GM19455 (cell line): Measurements from ENCODE around the gene MERTK.
"Not testable (repeated sequence)": the region's sequence is repeated elsewhere in the genome, so short reads cannot be mapped to it uniquely, and the experiment has no call there.

Source experiments
- ATAC-seq: cut with Tn5 transposase; IDR thresholded peaks from one replicate; pipeline ENCODE4 v1.9.1; 2021; ENCODE audit not compliant: unreplicated experiment

MERTK gene

GRCh38 chr2:111897924-111898702, at the start of gene MERTK:
Gene MERTK (plus strand): TSS chr2:111898607. CDS start chr2:111898736, 129 bp downstream.
- ATAC-seq = peak; percentile 65

DNA sequence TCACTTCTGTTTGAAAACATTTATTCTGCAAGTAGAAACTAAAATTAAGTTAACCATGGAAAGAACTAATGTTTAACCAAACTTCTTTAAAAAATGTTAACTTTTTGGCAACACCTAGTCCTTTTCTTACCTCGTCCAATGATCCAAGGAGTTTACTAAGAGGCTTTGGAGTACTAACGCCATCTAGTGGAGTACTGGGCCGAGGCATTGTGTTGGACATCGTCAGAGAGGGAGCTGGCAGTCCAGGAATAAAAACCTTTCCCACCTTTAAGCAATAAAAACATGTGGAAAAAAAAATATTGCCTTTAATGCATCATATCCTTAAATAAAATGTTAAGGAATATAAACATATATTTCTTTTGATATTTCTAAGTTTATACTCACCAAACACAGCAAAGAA, 47.8 kb upstream of the MERTK start:
- ATAC-seq = not testable (repeated sequence)

- not testable (repeated sequence) for ATAC-seq
These were observed 45.9 kb upstream of the MERTK start for GRCh38 chr2:111852544-111852943.

DNA sequence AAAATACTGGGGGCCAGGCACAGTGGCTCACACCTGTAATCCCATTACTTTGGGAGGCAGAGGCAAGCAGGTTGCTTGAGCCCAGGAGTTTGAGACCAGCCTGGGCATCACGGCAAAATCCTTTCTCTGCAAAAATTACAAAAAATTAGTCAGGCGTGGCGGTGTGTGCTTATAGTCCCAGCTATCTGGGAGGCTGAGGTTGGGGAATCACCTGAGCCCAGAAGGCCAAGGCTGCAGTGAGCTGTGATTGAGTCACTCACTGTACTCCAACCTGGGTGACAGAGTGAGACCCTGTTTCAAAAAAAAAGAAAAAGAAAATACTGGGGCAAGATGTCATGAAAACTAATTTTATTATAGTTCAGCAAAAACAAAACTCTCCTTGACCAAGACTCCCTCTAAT, 38.4 kb upstream of the MERTK start:
- not testable (repeated sequence) for ATAC-seq

- not testable (repeated sequence) for ATAC-seq
These were observed 33.3 kb upstream of the MERTK start for GRCh38 chr2:111865124-111865523.

- ATAC-seq = not testable (repeated sequence)
These were observed 25.6 kb upstream of the MERTK start for GRCh38 chr2:111872806-111873205.

DNA sequence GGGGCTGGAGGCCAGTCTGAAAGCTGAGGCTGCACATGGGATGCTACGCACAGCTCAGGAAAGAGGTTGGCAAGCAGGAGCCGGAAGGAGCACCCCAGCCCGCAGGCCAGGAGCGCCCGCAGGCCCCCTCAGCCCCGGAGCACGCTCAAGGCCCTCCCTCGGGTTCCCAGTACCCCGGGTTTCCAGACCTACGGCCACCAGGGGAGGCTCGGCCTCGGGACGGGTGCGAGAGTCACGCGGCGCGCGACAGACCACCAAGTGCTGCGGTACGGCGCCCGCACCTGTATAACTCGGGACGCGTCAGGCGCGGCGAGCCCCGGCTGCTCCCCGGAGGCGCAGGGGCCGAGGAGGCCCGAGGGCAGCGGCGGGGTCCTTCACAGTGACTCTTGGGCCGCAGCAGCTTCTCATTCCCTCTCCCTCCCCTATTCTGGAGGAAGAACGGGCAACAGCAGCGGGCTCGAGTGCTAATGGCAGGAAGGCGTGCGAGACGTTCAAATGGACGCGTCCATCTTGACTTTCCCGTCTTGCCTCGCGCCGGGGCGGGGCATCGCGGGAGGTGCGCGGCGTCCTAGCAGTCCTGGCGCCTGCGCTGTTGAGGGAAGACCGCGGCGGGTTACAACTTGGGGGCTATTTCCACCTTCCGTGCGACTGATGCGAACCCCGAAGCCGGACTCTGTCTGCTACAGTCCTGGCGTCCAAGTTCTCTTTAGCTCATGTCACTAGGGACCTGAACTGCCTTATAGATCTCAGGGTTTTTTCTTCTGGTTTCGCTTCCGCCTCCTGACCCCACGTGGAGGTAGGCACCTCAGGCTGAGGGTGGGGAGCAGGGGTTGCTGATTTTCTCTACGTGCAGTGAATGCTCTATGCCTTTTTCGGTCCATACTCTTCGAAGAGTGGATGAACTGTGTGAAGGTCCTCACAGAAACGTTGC, 14.5 kb upstream of the MERTK start, which contains the start of gene ANAPC1:
Gene ANAPC1, minus strand, starts transcription at position 533 of the 931 bp plus-strand sequence. CDS start 3,368 bp downstream, outside the sequence.
- ATAC-seq = peak; percentile 91

DNA sequence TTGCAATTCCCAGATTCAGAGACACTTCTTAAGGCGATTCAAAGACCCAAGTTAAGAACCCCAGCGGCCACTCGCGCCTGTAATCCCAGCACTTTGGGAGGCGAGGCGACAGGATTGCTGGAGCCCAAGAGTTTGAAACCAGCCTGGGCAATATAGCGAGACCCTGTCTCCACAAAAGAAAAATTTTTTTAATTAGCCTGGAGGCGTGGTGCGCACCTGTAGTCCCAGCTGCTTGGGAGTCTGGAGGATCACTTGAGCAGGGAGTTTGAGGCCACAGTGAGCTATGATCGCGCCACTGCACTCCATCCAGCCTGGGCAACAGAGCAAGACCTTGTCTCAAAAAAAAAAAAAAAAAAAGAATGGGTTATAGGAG, 13.8 kb upstream of the MERTK start:
- peak; percentile 5 for ATAC-seq

DNA sequence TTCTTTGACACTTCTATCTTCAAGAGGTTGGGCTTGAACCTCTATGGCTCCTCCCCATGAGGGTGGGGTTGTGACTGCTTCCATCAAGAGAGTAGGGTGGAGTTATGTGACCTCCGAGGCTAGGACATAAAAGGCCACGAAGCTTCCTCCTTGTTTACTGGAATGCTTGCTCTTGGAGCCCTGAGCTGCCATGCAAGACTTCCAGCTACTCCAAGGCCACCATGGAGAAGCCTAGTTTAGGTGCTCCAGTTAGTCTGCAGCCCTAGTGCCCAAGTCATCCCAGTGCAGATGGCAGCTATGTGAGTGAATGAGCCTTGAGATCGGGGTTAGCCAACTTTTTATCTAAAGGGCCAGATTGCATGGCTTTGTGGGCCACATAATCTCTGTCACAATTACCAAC, 2.4 kb upstream of the MERTK start:
- ATAC-seq = no peak

- ATAC-seq = no peak
These were observed 1.8 kb upstream of the MERTK start for GRCh38 chr2:111896576-111896975.

- ATAC-seq = peak; percentile 27
These were observed 830 bp upstream of the MERTK start for GRCh38 chr2:111897630-111897923.

GRCh38 chr2:111898703-111899514, 502 bp downstream of the MERTK start:
- ATAC-seq = peak; percentile 14

GRCh38 chr2:111900859-111901258, 2.5 kb downstream of the MERTK start:
- ATAC-seq = no peak

DNA sequence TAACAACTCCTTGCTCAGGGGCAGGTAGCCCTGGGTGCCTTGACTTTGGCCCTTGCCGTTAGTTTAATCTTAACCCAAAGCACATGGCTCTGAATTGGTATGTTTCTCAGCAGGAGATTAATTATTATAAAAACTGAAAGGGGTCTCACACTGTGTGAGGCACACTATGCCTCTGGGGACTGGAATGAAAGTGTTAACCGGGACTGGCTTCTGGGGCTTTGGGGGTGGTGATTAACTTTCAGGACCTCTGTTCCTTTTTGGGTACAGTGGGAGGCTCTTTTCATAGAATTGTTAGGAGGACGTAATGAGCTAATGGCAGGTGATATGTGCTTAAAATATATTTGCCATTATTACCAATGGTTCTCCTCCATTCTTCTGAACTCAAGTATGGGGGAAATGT, 5.1 kb downstream of the MERTK start:
- ATAC-seq = no peak

- ATAC-seq = no peak
These were observed 5.6 kb downstream of the MERTK start for GRCh38 chr2:111903930-111904439.

GRCh38 chr2:111904726-111905474, 6.5 kb downstream of the MERTK start:
- no peak for ATAC-seq

- not testable (repeated sequence) for ATAC-seq
These were observed 7.1 kb downstream of the MERTK start for GRCh38 chr2:111905475-111905869.

DNA sequence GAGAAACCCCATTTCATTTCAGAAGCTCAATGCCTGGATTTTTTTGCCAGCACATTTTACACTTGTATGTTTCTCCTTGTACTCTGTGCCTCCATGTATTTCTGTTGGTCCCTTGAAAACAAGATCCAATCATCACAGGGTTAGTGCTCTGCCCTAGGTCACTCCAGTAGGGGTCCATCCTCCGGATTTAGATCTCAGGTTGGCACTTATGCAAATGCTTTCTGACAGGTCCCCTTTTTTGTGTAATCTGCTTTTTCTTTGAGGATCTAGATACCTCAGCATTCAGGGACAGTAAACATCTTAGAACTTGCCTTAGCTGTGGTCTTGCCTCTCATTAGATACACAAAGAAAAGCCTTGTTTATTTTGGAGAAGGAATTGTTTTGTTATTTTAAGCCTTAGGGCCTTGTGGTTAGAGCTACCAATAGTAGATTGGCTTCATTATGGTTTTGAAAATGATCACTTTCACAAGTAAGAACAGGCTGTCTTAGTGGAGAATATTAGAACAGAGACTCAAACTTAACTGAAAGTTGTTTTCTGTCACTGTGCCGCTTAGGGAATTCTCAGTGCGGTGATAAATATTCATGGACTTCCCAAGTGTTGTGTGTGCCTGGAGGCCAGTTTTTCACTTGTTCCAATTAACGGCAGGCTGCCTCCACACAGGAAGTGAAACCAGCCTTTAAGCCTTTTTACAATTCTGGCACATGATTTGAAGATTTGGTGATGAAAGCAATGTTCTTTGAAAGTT, 7.8 kb downstream of the MERTK start:
- peak; percentile 51 for ATAC-seq

- no peak for ATAC-seq
These were observed 10.2 kb downstream of the MERTK start for GRCh38 chr2:111908578-111908977.
